Measurements from ENCODE around the gene B4GALT1. TPM values are rescaled to one million over a fixed set of nuclear protein-coding genes. Genes with fewer than 3 reads are reported as not detected.

The B4GALT1 gene
- total RNA-seq, 2 experiments from 2014 or later, result 41.2 to 41.4 TPM

DNA sequence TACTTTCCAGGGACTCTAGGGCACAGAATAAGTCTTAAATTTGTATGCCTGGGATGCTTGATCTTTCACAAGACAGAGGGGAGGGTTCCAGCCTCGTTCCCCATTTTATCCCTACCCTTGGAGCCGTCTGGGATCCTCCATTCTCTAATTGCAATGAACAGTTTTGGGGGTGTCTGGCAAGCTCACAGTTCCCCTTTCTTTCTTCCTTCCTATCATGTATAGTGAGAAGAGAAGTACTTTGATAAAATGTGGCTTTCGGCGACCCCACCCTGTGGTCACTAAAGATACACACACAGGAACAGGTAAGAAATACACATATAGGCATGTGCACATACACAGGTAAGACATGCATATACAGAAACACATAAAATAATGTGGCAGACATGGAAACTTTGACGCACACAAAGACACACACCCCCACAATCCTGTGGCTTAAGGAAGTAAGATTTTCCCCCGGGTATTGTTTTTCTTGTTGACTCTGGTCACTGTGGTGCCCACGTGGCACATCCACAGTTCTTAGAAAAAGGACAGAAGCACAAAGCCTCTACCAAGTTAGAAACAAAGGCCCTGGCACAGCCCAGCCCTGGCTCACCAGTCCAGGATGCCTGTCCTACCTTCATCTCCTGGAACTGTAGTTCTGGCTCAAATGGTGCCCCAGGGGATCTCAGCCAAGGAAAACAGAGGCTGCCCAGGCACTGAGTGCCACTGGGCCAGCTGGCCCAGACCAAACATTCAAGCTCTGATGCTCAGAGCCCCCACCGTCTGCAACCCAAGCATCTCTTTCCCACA, 84.4 kb downstream of the B4GALT1 start:
- peaks cover 14% of the 10 kb centered on the region for H3K4me1 Mint-ChIP-seq (ENCODE audit: low read depth)
- TF ChIP-seq, protein P1, sequence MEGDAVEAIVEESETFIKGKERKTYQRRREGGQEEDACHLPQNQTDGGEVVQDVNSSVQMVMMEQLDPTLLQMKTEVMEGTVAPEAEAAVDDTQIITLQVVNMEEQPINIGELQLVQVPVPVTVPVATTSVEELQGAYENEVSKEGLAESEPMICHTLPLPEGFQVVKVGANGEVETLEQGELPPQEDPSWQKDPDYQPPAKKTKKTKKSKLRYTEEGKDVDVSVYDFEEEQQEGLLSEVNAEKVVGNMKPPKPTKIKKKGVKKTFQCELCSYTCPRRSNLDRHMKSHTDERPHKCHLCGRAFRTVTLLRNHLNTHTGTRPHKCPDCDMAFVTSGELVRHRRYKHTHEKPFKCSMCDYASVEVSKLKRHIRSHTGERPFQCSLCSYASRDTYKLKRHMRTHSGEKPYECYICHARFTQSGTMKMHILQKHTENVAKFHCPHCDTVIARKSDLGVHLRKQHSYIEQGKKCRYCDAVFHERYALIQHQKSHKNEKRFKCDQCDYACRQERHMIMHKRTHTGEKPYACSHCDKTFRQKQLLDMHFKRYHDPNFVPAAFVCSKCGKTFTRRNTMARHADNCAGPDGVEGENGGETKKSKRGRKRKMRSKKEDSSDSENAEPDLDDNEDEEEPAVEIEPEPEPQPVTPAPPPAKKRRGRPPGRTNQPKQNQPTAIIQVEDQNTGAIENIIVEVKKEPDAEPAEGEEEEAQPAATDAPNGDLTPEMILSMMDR (IDR thresholded peaks at IDR 0.05), result no peak
- ChIA-PET POLR2A (interaction anchor here (1.0 to 1.2 kb wide), 2 partner anchors 58 to 75 kb away, joined by 3 read pairs; partner anchors contain the start of gene DNAJA1), CTCF (interaction anchor here (0.6 to 3.1 kb wide), 5 partner anchors 11 to 143 kb away, joined by 3 to 25 read pairs (median 3); partner anchors contain the start of gene B4GALT1)
- peak; percentile 24 for ATAC-seq
- H3K36me3 Mint-ChIP-seq (ENCODE audit: low read depth), result no peaks in the 10 kb centered on the region
- intact Hi-C loops (cut with micrococcal nuclease), result no loop called here
- H3K27me3 Mint-ChIP-seq, result no peaks in the 10 kb centered on the region
- peak; percentile 39 for DNase-seq
- peak overlapping the region; percentile 2 for H3K4me3 Mint-ChIP-seq
- H3K27ac Mint-ChIP-seq, result peak overlapping the region; percentile 76
- H3K9me3 Mint-ChIP-seq, result peaks cover 2% of the 10 kb centered on the region

DNA sequence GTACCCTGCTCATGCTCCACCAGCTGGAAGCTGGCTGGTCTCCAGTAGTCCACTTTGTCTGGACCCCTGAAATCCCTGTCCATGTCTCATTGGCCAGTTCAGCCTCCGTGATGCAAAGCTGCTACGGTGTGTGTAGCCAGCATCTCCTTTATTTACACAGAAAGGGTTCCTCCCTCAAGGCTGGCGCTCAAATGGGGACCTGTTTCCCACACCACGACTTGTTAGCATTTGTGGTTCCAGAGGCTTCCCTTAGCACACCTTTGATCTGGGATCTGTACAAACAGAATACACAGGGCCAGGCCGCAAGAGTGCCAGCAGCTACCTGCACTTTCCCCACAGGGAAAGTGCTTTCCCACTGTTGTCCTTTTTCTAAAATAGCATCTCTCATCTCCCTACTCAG, 85.0 kb downstream of the B4GALT1 start:
- Mint-ChIP-seq H3K4me3 (no peak overlapping the region), H3K9me3 (peaks cover 2% of the 10 kb centered on the region), H3K36me3 (ENCODE audit: low read depth) (no peaks in the 10 kb centered on the region), H3K27me3 (no peaks in the 10 kb centered on the region), H3K4me1 (ENCODE audit: low read depth) (peaks cover 16% of the 10 kb centered on the region), H3K27ac (peak overlapping the region; percentile 76)
- ATAC-seq (no peak), DNase-seq (peak; percentile 19)
- intact Hi-C loops (cut with micrococcal nuclease), result no loop called here
- TF ChIP-seq, protein P1 (IDR thresholded peaks at IDR 0.05), result no peak
- ChIA-PET CTCF (interaction anchor here (0.6 to 3.1 kb wide), 5 partner anchors 12 to 144 kb away, joined by 3 to 25 read pairs (median 3); partner anchors contain the start of gene B4GALT1), POLR2A (interaction anchor here (1.0 to 1.2 kb wide), 2 partner anchors 57 to 76 kb away, joined by 3 read pairs; partner anchors contain the start of gene DNAJA1)

DNA sequence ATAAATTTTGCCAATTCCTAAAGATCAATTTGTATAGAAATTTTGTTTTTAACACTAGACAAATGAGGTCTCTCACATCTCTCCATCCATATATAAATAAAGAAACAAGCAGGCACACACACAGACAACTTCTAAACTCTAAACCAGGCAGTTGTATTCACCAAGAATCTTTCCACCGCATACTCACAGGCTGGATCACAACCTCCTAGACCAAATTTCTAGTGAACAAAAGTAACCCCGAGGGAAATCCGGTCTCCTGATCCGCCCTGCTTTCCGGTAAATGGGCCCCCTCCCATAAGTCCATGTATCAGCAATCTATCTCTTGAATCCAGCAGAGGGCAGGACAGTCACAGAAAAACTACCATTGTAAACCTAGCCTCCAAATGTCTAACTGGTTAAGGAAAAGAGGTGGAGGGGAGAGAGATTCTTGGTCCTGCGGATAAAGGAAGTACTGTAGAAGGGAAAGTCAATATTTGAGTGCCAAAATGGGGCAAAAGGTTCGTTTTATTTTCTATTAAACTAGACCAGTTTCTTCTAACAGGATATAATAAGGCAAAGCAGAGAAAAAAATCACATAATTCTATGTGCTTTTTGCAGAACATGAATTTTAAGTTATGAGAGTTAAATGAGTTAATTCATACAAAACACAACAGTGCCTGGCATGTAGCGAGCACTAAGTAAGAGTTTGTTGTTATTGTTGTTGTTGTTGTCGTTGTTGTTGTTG, 85.8 kb downstream of the B4GALT1 start:
- no peaks in the 10 kb centered on the region for H3K27me3 Mint-ChIP-seq
- peak; percentile 57 for ATAC-seq
- DNase-seq, result peak; percentile 82
- H3K4me1 Mint-ChIP-seq (ENCODE audit: low read depth), result peaks cover 19% of the 10 kb centered on the region
- no peak overlapping the region for H3K4me3 Mint-ChIP-seq
- intact Hi-C loops (cut with micrococcal nuclease), result loop anchor here (1.0 kb wide), 2 partner anchors 89 to 144 kb away; no protein-coding TSS in a partner anchor
- no peaks in the 10 kb centered on the region for H3K36me3 Mint-ChIP-seq (ENCODE audit: low read depth)
- no peak overlapping the region for H3K27ac Mint-ChIP-seq
- POLR2A ChIA-PET, result interaction anchor here (1.7 kb wide), 1 partner anchor 90 kb away, joined by 4 read pairs; no protein-coding TSS in a partner anchor
- H3K9me3 Mint-ChIP-seq, result peaks cover 2% of the 10 kb centered on the region
- TF ChIP-seq, protein P1 (IDR thresholded peaks at IDR 0.05), result peak; percentile 79
- CTCF ChIA-PET, result interaction anchor here (0.6 to 3.1 kb wide), 7 partner anchors 80 to 160 kb away, joined by 3 to 25 read pairs (median 5); partner anchors contain the start of gene B4GALT1

DNA sequence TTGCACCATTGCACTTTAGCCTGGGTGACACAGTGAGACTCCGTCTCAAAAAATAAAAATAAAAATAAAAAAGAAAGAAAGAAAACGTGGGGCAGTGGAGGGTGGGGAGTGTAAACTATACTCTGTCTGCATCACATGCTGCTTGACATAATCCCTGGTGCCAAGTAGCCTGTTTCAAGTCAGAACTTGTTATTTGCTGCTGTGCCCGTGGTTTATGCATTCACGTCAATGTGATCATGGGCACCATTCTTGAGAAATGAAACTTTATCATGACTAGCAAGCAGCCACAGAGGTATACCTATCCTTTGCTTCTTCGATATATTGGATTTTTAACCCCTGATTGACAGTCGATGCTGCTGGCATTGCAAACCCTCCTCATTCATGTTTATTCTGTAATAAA, 86.6 kb downstream of the B4GALT1 start:
- CTCF ChIA-PET, result interaction anchor here (0.6 to 1.4 kb wide), 6 partner anchors 80 to 161 kb away, joined by 3 to 14 read pairs (median 4); partner anchors contain the start of gene B4GALT1
- no peak for ATAC-seq

More for the DNA sequence above, 86.6 kb downstream of the B4GALT1 start:
- H3K27me3 Mint-ChIP-seq, result no peaks in the 10 kb centered on the region
- intact Hi-C loops (cut with micrococcal nuclease), result no loop called here
- no peaks in the 10 kb centered on the region for H3K36me3 Mint-ChIP-seq (ENCODE audit: low read depth)
- no peak overlapping the region for H3K4me3 Mint-ChIP-seq
- DNase-seq, result peak; percentile 52
- POLR2A ChIA-PET, result interaction anchor here (1.7 kb wide), 1 partner anchor 91 kb away, joined by 4 read pairs; no protein-coding TSS in a partner anchor
- no peak overlapping the region for H3K27ac Mint-ChIP-seq
- peaks cover 24% of the 10 kb centered on the region for H3K4me1 Mint-ChIP-seq (ENCODE audit: low read depth)
- TF ChIP-seq, protein P1 (IDR thresholded peaks at IDR 0.05), result no peak
- H3K9me3 Mint-ChIP-seq, result peaks cover 2% of the 10 kb centered on the region

All from activated CD8-positive, alpha-beta T cell treated with anti-CD3 and anti-CD28 coated beads for 36 hours (primary cell).